GM10266 (cell line): ENCODE results near the gene GNB1L.

Experiments
- DNase-seq: peaks from one replicate; pipeline ENCODE4 v3.0.0; 2012; ENCODE audit errors: extremely low spot score
- CTCF ChIP-seq: IDR thresholded peaks from 2 replicates; pipeline ENCODE4 v1.5.1; 2012; ENCODE audit warnings: mild to moderate bottlenecking, low read depth; ENCODE audit not compliant: control insufficient read depth, insufficient read depth; ENCODE audit errors: missing control alignments

Gene GNB1L

DNA sequence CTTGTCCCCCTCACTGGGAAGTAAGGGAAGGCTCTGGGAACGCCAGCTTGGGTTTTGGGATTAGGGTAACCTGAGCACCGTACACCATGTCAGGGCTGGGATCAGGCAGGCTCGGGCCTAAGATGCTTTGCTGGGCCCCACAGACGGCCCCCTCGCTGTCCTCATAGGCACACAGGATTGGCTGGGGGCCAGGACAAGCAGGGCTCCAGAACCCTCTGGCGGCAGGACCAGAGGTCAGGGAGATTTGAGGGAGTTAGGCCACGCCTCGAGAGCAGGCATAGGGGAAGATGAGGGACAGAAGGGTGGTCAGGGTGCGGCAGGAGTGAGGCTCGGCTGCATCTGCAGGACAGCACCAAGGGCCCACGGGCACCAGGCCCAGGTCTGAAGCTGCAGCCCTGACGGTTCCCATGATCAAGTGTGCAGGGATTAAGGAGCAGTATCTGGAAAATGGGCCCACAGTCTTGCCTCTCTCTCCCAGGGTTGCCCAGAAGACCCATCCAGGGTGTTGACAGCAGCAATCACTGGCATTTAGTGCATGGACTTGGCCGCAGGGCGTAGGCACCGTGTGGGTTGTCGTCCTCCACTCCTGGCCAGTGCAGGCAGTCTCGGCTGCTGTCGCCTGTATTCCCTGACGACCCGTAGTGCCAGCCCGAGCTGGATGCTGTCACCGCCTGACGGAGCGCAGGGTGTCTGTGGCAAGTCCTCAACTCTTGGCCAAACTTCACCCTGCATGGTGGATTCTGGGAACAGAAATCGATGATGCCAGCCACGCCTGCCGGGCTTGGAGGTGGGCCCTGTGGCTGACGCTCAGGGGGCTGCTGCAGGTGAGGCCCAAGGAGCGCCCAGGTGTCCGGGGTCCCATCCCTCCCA lies 15.7 kb upstream of the GNB1L start:
- DNase-seq = no peak
- no peak for TF ChIP-seq CTCF

DNA sequence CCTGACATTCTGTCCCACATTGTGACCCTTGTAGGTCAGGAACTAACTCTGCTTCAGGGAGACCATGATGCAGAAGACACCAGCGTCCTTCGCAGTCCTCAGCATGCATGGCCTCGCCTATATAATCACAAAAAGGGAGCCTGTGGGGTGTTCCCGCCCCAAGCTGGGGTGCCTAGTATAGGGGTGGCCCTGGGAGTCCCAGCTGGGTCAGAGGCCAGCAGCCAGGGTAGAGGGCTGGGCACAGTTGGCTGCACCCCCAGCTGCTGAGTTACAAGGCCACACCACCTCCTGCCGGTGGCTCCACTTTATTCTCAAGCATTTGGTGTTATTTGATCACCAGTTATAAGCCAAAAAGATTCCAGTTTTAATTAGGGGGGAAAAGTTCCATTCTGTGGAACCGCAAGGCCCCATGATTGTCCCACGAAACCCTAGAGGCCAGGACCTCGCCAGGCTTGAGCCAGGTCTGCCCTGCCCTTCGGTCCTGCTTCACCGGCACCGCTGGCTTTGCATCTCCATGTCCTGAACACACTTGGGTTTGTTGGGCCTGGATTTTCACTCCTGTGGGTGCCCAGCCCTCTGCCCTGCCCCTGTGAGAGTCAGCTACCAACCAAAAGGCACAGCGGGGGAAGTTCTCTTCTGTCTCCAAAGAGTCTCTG lies 15.0 kb upstream of the GNB1L start:
- TF ChIP-seq CTCF = no peak
- no peak for DNase-seq

DNA sequence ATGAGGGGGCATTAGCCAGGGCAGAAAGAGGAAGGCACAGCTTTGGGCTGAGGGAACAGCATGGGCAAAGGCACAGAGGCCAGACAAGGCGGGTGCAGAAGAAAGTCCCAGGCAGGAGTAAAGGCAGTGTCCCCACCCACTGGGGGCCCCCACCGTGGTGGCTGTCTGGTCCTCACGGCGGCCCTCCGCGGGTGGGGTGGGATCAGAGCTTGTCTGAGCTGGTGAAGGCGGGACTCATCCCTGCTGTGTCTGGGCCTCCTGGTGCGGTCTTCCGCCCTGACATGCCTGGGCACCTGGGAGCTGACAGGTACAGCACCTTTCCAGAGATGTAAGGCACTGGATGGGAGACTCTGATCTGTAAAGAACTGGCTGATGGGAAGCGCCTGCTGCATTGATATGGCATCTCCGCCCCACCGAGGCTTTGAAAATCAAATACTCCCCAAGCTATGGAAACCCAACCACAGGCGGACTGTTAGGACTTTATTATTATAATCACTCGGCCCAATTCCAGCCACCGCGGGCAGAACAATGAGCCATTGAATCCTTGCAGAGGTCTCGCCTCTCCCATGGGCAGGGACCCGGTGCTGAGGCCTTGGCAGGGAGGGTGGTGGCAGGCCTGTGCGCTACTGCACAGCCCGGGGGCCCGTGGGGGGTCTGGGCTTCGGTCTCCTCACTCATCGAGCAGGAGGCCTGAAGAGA lies 14.2 kb upstream of the GNB1L start:
- TF ChIP-seq CTCF = no peak
- DNase-seq = no peak

GRCh38 chr22:19868333-19868732 lies 13.7 kb upstream of the GNB1L start:
- DNase-seq = no peak
- TF ChIP-seq CTCF = no peak

DNA sequence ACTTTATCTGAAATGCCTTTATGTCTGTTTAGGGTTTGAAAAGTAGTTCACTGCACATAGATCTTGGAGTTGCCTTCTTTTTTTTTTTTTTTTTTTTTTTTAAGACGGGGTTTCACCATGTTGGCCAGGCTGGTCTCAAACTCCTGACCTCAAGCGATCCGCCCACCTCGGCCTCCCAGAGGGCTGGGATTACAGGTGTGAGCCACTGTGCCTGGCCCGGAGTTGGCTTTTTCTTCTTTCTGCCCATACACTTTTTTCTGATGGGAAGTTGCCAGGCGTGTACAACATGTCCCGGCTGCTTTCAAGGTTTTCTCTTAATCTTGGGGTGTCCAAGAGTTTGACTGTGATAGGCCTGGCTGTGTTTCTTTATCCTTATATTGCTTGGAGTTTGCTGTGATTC lies 12.9 kb upstream of the GNB1L start:
- TF ChIP-seq CTCF = no peak
- no peak for DNase-seq

DNA sequence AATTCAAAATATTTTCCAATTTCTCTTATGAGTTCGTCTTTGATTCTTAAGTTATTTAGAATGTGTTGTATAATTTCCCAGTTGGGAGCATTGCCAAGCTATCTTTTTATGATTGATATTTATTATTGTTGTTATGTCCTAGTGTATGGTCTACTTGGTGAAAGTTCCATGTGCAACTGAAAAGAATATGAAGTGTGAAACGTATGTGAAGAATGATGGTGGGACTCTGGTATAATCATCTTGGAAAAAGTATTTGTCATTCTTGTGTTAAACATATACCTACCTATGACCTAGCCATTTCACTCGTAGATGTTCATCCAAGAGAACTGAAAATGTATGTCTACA lies 12.0 kb upstream of the GNB1L start:
- no peak for DNase-seq
- no peak for TF ChIP-seq CTCF
